T47D (cell line): ENCODE results near the gene NPIPA3.
"Not testable (repeated sequence)": the region's sequence is repeated elsewhere in the genome, so short reads cannot be mapped to it uniquely, and the experiment has no call there.

Experiments
- DNase-seq, 2 experiments: peaks; one replicate each; pipeline versions ENCODE4 v3.0.0 to v3.0.0-alpha.2; 2011 to 2012; ENCODE audit warnings: low read depth in 1 of 2, low spot score in 1 of 2
- JUND ChIP-seq: IDR thresholded peaks from 2 replicates; pipeline ENCODE4 v1.6.1; 2012; ENCODE audit warnings: low read depth
- in situ Hi-C: cut with HindIII; loops from 2 replicates; pipeline ENCODE4 v1.10.0; 2016; ENCODE audit warnings: low sequenced_read_pairs, low pct_unique_long_range_greater_than_20kb

Gene NPIPA3

DNA sequence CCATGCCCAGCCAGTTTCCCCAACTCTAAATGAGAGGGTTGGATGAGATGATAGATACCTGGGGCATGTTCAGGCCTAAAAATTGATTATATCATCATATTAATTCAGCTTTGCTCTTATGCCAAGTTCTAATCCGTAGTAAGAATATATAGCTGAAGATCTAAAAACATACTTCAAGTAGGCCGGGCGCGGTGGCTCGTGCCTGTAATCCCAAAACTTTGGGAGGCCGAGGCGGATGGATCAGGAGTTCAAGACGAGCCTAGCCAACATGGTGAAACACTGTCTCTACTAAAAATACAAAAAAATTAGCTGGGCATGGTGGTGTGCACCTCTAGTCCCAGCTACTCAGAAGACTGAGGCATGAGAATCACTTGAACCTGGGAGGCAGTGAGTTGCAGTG, 21.1 kb upstream of the NPIPA3 start:
- no peak for TF ChIP-seq JUND
- DNase-seq = no peak
- in situ Hi-C loops = no loop called here

DNA sequence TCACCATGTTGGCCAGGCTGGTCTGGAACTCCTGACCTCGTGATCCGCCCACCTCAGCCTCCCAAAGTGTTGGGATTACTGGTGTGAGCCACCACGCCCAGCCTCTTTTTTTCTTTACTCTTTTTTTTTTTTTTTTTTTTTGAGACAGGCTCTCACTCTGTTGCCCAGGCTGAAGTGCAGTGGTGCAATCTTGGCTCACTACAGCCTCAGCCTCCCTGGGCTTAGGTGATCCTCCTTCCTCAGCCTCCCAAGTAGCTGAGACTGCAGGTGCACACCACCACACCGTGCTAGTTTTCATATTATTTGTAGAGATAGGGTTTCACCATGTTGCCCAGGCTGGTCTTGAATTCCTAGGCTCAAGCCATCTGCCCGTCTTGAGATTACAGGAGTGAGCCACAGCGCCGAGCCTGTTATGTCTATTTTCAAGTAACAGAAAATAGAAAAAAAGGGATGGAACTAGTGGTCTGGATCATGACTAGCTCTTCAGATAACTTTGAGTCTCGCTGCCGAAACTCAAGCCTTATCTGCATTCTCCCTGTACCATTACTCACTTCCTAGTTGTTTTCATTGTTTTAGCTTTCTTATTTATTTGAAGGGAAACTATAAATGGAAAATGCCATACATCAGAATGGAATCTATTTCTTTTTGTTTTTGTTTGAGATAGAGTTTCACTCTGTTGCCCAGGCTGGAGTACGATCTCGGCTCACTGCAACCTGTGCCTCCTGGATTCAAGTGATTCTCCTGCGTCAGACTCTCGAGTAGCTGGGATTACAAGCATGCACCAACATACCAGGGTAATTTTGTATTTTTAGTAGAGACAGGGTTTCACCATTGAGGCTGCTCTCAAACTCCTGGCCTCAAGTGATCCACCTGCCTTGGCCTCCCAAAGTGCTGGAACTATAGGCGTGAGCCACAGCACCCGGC, 17.1 kb upstream of the NPIPA3 start:
- in situ Hi-C loops = not testable (repeated sequence)

DNA sequence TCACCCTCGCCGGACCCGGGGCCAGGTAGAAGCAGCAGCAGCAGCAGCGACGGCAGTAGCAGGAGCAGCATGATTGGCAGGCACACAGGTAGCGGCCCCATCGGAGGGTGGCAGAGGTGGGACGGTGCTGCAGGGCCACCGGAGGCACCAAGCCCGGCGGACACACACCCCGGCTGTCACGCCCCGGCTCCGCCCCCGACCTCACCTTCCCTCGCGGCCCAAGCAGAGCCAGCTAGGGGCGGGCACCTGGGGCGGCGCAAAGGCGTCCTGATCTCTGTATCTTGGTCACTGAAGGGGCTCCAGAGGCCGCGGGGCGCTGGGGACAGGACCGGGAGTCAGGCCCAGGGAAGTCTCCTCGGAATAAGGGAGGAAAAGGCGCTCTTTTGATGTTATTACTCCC, 9.1 kb upstream of the NPIPA3 start, which contains the start of gene PLA2G10:
Gene PLA2G10, minus strand, starts transcription at position 180 of the 400 bp plus-strand sequence. Its CDS starts 79 bp downstream, at position 101.
- in situ Hi-C loops, DNase-seq: not testable (repeated sequence)

More for the DNA sequence above, 17.1 kb upstream of the NPIPA3 start:
- not testable (repeated sequence) for DNase-seq

DNA sequence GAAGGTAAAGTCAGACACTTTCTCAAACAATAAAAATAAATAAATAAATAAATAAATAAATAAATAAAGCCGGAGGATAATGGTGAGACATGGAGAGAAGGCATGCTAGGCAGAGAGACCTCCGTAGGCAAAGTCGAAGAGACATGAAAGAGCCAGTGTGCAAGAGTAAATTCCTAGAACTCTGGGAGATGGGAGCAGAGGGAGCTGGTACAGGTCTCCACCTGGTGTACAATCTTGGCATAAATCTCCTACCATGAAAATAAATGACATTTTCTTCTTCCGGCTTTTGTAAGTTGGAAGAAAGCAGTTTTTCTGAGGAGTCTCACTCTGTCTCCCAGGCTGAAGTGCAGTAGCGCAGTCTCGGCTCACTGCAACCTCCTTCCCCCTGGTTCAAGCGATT, 1.4 kb upstream of the NPIPA3 start:
- in situ Hi-C loops, DNase-seq: not testable (repeated sequence)

DNA sequence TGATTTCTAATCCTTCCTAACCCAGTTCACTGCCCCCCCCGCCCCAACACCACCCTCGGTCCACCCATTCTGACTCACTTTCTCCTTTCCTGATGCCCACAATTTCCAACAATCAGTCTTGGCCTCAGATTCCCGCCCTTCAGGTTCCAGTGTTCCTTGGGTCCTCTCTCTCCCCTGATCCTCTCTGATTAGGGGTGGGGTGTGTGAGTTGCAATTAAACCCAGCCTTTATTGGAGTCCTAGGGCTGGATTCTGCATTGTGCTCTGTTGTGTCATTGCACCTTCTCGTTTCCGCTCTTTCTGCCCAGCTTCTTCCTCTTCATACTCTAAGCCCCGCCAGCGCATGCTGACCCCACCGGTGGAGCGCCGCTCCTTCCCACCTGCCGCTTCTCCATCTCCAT, 539 bp upstream of the NPIPA3 start:
- in situ Hi-C loops, DNase-seq: not testable (repeated sequence)

DNA sequence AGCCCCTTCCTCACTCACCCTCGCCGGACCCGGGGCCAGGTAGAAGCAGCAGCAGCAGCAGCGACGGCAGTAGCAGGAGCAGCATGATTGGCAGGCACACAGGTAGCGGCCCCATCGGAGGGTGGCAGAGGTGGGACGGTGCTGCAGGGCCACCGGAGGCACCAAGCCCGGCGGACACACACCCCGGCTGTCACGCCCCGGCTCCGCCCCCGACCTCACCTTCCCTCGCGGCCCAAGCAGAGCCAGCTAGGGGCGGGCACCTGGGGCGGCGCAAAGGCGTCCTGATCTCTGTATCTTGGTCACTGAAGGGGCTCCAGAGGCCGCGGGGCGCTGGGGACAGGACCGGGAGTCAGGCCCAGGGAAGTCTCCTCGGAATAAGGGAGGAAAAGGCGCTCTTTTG, 30.0 kb downstream of the NPIPA3 start:
- DNase-seq, in situ Hi-C loops: not testable (repeated sequence)

DNA sequence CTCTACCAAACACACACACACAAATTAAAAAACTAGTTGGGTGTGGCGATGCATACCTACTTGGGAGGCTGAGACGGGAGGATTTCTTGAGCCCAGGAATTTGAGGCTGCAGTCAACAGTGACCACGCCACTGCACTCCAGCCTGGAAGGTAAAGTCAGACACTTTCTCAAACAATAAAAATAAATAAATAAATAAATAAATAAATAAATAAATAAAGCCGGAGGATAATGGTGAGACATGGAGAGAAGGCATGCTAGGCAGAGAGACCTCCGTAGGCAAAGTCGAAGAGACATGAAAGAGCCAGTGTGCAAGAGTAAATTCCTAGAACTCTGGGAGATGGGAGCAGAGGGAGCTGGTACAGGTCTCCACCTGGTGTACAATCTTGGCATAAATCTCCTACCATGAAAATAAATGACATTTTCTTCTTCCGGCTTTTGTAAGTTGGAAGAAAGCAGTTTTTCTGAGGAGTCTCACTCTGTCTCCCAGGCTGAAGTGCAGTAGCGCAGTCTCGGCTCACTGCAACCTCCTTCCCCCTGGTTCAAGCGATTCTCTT, 37.7 kb downstream of the NPIPA3 start:
- DNase-seq, in situ Hi-C loops: not testable (repeated sequence)

DNA sequence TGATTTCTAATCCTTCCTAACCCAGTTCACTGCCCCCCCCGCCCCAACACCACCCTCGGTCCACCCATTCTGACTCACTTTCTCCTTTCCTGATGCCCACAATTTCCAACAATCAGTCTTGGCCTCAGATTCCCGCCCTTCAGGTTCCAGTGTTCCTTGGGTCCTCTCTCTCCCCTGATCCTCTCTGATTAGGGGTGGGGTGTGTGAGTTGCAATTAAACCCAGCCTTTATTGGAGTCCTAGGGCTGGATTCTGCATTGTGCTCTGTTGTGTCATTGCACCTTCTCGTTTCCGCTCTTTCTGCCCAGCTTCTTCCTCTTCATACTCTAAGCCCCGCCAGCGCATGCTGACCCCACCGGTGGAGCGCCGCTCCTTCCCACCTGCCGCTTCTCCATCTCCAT, 38.6 kb downstream of the NPIPA3 start:
- DNase-seq, in situ Hi-C loops: not testable (repeated sequence)

DNA sequence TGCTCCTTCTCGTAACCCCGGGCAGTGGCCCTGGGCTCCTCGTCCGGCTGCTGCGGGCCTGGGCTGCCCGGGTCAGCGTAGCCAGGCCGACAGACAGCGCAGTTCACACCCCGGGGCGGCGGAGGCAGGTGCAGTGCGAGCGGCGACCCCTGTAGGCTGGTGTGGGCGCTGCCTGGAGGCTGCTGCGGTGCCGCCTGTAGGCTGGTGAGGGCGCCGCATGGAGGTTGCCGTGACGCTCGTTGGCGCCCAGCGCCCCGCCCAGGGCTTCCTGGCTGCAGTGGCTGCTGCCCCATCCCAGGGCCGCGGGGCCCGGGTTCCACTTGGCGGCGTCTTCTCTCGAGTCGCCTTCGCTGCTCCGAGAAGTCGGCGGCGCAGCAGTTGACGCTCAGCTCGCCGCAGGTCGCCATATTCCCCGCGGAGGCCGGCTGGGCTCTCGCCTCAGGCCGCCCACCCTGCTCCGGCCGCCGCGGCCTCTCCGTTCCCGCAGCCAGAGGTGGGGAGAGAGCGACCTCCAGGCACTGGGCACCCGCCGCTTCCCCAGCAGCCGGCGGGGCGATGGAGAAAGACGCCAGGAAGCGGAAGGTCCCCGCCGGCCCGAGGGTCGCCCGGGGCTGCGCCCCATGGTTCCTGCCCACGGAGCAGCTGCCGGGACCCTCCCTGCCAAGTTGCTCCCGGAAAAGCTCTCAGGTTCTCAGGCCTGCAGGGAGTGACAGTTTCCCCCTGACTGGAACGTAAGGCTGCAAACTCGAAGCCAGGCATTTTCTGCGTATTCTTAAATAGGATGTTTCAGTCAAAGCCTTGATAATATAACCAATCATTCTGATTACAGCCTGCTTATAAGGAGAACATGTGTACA, 39.3 kb downstream of the NPIPA3 start, which contains the start of gene NPIPA2:
Gene NPIPA2, plus strand, starts transcription at position 261 of the 856 bp plus-strand sequence. CDS start 5,533 bp downstream, outside the sequence.
- DNase-seq, in situ Hi-C loops: not testable (repeated sequence)

DNA sequence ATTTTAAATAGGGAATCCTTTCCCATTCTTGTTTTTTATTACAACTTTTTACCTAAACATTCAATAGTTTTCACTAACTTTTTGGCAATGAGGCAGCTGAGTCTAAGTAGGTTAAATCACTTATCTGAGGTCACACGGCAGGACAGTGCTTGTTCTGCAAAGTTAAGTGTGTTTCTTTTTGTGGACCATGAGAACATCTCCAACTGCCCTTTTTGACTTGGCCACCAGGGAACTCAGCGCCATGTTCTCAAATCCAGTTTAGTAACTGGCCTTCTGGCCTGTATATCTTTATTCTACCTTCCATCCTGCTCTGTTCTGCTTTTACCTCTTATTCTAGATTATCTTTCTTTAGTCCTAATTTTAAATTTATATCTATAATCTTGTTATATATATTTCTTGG, 70.4 kb downstream of the NPIPA3 start:
- DNase-seq, in situ Hi-C loops: not testable (repeated sequence)

DNA sequence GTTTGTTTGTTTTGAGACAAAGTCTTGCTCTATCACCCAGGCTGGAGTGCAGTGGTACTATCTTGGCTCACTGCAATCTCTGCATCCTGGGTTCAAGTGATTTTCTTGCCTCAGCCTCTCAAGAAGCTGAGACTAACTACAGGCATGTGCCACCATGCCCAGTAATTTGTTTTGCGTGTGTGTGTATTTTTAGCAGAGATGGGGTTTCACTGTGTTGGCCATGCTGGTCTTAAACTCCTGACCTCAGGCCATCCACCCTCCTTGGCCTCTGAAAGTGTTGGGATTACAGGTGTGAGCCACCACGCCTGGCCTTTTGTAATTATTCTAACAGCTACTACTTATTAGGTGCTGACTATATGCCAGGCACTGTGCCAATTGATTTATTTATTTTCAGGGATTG, 72.4 kb downstream of the NPIPA3 start:
- DNase-seq, in situ Hi-C loops: not testable (repeated sequence)
